OCI-LY3 (cell line): ENCODE data around the gene RMND5A.

Experiments
- EZH2phosphoT487 ChIP-seq: fragments of 200-600 bp; shearing (Covaris generic); IDR thresholded peaks from 2 replicates; pipeline ENCODE4 v1.6.1; 2018; ENCODE audit warnings: antibody characterized with exemption, mixed run types, low read depth
- TF ChIP-seq, protein P1 (sequence below): fragments of 200-600, 300-600 bp; sonication (generic); IDR thresholded peaks from 2 replicates; pipeline ENCODE4 v1.5.1; 2014; ENCODE audit warnings: antibody characterized with exemption, low read length, low read depth

DNA sequence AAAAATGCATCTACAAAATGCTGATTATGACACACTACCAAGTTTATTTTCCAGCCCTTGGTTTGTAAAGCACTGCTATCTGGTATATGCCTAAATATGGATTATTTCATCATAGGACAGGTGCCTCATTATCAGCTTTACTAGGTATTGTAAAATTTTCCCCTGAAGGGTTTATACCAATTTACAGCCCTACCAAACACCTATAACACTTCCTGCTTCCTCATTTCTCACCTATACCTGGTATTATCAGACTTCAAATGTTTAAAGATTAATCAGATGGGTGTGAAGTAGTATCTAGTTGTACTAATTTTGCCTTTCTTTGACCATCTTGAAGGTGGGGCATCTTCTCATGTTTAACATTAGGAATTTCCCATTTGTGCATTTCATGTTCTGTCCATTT, 26.8 kb downstream of the RMND5A start:
- TF ChIP-seq, protein P1, sequence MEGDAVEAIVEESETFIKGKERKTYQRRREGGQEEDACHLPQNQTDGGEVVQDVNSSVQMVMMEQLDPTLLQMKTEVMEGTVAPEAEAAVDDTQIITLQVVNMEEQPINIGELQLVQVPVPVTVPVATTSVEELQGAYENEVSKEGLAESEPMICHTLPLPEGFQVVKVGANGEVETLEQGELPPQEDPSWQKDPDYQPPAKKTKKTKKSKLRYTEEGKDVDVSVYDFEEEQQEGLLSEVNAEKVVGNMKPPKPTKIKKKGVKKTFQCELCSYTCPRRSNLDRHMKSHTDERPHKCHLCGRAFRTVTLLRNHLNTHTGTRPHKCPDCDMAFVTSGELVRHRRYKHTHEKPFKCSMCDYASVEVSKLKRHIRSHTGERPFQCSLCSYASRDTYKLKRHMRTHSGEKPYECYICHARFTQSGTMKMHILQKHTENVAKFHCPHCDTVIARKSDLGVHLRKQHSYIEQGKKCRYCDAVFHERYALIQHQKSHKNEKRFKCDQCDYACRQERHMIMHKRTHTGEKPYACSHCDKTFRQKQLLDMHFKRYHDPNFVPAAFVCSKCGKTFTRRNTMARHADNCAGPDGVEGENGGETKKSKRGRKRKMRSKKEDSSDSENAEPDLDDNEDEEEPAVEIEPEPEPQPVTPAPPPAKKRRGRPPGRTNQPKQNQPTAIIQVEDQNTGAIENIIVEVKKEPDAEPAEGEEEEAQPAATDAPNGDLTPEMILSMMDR = no peak
- no peak for TF ChIP-seq EZH2phosphoT487
